ENCODE measurements around the gene ABCA5. TPM values are rescaled to one million over a fixed set of nuclear protein-coding genes. Genes with fewer than 3 reads are reported as not detected.
"Not testable (repeated sequence)": the region's sequence is repeated elsewhere in the genome, so short reads cannot be mapped to it uniquely, and the experiment has no call there.

ABCA5 gene
- total RNA-seq, 2 donors from 2014 or later: 29.1 to 53.1 TPM

DNA sequence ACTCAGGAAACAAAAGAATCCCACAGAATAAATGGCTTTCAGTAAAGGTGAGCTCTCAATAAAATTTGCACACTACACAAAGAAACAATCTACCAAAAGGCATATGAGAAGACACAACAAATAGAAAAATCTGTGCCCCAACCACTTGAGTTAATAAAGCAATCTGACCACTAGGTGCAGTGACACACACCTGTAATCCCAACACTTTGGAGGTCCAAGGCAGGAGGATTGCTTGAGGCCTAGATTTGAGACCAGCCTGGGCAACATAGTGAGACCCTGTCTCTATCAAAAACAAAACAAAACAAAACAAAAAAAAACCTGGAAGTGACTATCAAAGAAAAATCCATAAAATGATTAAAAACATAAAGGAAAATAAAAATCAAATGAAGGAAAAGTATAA lies 9.6 kb upstream of the ABCA5 start:
- Mint-ChIP-seq H3K27ac (no peak overlapping the region), H3K36me3 (no peaks in the 10 kb centered on the region), H3K9me3 (no peaks in the 10 kb centered on the region)
- DNase-seq (ENCODE audit: low spot score in 2 of 2) (no peak), ATAC-seq (no peak)

DNA sequence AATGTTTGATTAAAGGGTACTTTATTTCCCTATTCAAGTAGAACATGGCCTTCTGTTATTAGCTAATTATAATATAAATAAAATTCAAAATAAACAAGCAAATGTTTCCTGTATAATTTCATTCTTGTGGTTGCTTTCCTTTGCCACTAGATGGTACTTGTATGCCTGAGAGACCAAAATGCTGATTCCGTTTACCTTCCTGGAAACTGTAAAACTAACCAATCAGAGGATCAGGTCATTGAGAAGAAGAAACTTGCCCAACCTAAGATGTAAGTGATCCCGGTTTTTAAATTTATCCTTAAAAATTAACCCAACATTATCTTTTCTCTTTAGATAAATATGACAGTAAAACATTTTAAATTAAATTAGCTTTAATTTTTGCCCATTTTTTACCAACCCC lies 8.1 kb upstream of the ABCA5 start:
- H3K9me3 Mint-ChIP-seq: peaks cover 0 to 3% of the 10 kb centered on the region in 2 donors
- peaks cover 0 to 1% of the 10 kb centered on the region in 2 donors for H3K36me3 Mint-ChIP-seq
- DNase-seq (ENCODE audit: low spot score in 2 of 2) (no peak), ATAC-seq (no peak)
- peak overlapping the region in 1 of 2 donors; percentile 9 for H3K27ac Mint-ChIP-seq

DNA sequence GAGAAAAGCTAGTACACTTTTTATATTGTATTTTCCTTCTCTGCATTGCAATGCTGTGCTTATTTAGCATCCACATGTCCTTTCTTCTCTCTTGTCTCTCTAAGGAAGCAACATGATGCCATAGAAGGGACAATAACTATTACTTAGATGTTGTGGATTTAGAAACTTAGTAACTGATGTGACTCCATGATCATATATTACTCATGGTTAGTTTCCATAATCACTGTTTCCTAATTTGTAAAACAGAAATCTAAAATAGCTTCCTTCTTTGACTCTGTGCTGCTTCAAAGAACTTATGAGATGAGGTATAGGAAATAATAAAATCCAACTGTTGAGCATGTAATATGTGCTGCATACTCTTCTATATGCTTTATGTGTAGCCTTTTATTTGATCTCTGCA lies 6.6 kb upstream of the ABCA5 start:
- ATAC-seq (peak in 1 of 2 donors; percentile 59), DNase-seq (ENCODE audit: low spot score in 2 of 2) (no peak)
- no peak overlapping the region for H3K27ac Mint-ChIP-seq
- peaks cover 0 to 7% of the 10 kb centered on the region in 2 donors for H3K9me3 Mint-ChIP-seq
- H3K36me3 Mint-ChIP-seq: peaks cover 0 to 9% of the 10 kb centered on the region in 2 donors

DNA sequence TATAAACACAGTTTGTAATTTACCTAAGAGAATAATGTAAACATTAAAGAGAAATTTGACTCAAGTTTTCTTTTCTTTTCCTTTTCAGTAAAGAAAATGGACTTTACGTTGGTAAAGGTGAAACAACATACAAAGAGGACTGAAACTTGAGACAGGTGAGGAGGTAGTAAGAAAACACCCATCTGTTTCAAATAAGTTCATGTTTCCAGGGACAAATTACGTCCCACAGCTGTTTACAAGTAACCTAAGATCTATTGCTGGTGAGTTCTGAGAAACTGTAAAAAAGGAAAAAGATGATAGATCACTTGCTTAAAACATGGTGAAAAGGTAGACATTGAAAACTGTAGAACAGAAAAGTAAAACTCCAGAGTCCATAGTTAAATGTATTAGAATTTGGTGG lies 4.8 kb upstream of the ABCA5 start:
- DNase-seq (ENCODE audit: low spot score in 2 of 2): no peak
- no peak for ATAC-seq
- Mint-ChIP-seq H3K9me3 (peaks cover 0 to 7% of the 10 kb centered on the region in 2 donors), H3K27ac (no peak overlapping the region), H3K36me3 (peaks cover 0 to 22% of the 10 kb centered on the region in 2 donors)

DNA sequence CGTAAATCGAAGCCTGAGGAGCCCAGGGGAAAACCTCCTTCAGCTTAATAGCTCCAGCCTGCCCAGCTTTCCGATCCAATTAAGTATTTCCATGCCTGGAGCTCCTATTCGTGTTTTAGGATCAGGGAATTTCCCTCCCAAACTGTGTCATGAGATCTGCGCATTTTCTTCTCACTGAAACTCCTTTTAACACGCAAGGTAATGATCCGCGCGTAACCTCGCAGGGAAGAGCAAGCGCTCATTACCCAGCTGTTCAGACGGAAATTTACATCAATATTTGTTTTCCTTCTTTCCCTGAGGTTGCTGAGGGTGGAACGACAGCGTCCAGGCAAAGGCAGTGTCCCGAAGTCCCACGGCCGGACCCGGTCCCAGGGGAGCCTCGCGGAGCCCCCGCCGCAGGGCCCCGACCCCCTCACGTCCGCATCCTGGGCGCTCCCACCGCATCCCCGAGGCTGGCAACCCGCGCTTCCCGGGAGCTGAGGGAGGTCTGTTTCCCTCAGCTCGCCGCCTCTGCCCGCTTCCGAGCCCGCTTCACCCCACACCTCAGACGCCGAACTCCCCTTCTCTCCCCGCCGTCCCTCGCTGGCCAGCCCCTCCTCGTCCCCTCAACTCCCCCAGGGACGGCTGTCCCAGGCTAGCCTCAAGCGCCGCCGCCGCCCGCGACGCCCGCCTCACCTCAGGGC lies 415 bp downstream of the ABCA5 start:
- DNase-seq (ENCODE audit: low spot score in 2 of 2) (no peak), ATAC-seq (peak in 1 of 2 donors; percentile 14)
- Mint-ChIP-seq H3K27ac (peak overlapping the region; percentile 96 to 100), H3K36me3 (peaks cover 8 to 22% of the 10 kb centered on the region in 2 donors), H3K9me3 (peaks cover 0 to 7% of the 10 kb centered on the region in 2 donors)

DNA sequence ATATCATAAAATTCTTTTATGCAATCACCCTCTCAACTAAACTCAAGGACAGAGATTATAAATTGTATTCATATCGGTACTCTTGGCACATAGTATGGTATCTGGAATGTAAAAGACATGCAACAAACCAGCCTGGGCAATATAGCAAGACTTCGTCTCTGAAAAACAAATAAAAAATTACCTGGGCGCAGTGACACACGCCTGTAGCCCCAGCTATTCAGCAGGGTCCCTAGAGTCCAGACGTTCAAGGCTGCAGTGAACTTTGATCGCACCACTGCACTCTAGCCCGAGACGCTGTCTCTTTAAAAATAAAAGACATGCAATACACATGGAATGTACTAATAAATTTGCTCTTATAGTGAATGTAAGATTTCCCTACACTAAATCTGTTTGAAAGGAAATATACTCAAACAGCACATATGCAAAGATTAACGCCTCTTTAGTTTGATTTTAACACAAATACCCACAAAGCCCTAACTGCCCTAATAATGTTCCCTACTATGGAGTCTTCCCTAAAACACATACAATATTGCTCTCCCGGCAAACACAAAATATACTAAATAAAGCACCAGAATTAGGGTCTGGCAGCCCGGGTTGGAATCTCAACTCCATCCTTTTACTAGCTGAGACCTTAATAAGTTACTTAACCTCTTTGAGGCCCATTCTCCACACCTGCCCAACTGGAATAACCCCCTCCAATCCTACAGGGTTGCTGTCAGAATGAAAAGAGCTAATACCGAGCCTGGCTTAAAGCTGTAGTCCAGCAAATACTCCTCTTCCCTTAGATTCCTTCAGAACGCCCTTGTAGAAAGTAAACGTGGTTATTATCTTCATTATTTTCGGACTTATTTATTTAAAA lies 1.2 kb downstream of the ABCA5 start:
- peak overlapping the region; percentile 90 to 100 for H3K27ac Mint-ChIP-seq
- ATAC-seq (no peak), DNase-seq (ENCODE audit: low spot score in 2 of 2) (no peak)
- H3K9me3 Mint-ChIP-seq: peaks cover 0 to 7% of the 10 kb centered on the region in 2 donors
- peaks cover 8 to 27% of the 10 kb centered on the region in 2 donors for H3K36me3 Mint-ChIP-seq

DNA sequence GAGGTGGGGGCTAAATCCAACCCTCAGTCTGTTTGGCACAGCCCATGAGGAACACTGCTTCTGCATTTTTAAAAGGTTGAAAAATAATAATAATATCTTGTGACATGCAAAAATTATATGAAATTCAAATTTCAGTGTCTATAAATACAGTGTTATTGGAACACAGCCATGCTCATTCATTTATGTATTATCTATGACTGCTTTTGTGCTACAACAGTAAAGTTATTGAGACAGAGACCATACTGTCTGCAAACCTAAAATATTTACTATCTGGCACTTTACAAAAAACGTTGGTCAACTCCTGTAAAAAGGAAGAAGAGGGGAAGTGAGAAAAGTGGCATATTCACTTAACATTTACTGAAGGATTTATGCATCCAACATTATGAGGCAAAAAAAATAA lies 3.1 kb downstream of the ABCA5 start:
- H3K27ac Mint-ChIP-seq: no peak overlapping the region
- ATAC-seq: no peak
- no peaks in the 10 kb centered on the region for H3K9me3 Mint-ChIP-seq
- DNase-seq (ENCODE audit: low spot score in 2 of 2): no peak
- peaks cover 8 to 21% of the 10 kb centered on the region in 2 donors for H3K36me3 Mint-ChIP-seq

DNA sequence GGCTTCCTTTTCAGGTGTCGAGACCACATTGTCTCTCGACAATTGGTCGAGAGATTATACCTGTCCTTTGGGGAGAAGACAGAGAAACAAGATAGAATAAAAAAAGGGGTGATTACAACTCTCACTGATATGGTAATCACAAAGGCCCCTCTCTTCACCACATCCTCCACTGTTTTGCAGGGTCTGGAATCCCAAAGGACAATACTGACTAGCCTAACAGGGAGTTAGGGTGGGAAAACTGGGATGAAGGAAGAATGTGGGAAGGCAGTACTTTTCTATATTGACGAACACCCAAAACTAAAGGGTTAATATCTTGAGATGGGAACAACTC lies 6.1 kb downstream of the ABCA5 start:
- peaks cover 2 to 5% of the 10 kb centered on the region in 2 donors for H3K36me3 Mint-ChIP-seq
- DNase-seq (ENCODE audit: low spot score in 2 of 2) (no peak), ATAC-seq (no peak)
- H3K27ac Mint-ChIP-seq: no peak overlapping the region
- H3K9me3 Mint-ChIP-seq: no peaks in the 10 kb centered on the region

DNA sequence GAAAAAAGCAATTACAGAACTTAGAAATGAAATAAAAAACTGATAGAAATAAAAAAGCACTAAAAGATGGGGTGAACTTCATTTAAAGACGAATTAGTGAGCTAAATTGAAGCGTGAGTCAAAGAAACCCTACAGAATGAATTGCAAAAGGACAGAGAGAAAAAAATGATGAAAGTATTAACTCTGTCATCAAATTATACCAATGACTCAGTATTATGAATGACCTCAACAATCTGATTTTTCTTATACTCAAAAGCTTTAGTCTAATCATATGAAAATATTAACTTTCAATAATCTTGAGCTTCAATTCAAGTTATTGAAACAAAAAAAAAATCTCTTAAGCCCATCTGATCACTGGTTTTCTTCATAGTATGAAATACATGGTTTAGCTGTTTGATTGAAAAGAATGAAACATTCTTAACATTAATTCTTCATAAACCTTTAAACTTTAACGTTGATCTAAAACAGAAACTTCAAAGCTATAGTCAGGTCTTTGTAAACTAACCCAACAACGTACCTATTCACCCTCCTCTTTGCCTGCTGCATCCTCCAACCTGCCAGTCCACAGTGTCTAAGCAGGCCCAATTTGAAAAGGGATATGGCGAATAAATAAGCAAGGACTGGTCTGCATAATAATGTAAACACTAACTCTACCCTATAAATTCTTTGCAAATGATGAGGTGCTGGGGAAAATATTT lies 6.6 kb downstream of the ABCA5 start:
- DNase-seq (ENCODE audit: low spot score in 2 of 2): no peak
- H3K27ac Mint-ChIP-seq: no peak overlapping the region
- H3K9me3 Mint-ChIP-seq: no peaks in the 10 kb centered on the region
- H3K36me3 Mint-ChIP-seq: peaks cover 0 to 5% of the 10 kb centered on the region in 2 donors
- no peak for ATAC-seq

DNA sequence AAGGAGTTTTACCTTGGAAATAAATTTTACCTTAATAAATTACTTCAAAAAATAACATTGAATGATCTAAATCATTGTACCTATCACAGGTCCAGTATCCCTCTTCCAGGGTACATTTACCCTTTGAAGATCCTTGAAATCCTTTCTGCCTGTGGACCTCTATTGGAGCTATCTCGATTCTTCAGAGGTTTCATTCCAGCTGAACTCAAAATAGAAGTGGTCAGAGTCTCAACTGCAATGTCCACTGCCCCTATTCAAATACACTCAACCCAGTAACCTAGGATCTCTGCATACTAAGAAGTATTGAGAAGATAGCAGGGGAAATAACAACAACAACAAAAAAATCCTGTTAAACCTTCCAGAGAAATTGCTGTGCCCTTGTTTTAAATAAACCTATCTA lies 9.3 kb downstream of the ABCA5 start:
- DNase-seq (ENCODE audit: low spot score in 2 of 2) (no peak), ATAC-seq (no peak)
- H3K36me3 Mint-ChIP-seq: peaks cover 0 to 5% of the 10 kb centered on the region in 2 donors
- H3K9me3 Mint-ChIP-seq: no peaks in the 10 kb centered on the region
- H3K27ac Mint-ChIP-seq: no peak overlapping the region

DNA sequence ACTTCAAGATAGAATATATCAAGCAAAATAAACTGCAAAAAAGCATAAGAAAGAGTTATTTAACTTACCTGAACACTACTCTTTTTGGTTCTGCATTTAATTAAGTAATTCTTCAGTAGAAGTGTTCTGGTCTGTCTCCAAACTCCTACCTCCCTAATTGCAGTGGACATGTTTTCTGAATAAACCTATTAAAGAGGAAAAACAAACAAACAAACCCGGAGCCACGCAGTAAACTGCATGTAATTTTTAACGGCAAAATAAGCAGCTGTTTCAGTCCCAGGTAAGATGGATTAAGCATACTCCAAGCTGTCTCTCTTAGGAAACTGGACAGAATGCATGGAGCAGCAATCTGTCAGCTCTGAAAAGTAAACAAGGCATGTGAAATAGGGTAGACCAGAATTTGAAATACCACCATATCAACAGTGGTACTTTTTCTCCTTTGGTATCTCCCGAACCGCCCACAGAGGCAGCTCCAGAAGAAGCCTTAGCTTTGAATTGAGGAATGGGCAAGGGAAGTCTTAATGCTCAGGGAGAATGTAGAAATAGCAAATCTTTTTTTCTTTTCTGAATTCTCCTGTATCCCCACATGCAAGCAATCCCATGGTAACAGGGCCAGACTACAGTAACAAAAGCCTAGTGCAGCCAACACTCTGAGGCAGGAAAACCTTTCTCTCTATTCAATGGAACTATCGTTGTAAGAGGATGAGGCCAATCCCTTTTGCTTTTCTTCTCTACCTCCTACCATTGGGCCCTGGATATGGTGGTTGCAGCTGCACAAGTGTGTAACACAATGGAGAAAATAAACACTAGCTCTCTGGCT lies 12.5 kb downstream of the ABCA5 start:
- H3K27ac Mint-ChIP-seq: no peak overlapping the region
- no peaks in the 10 kb centered on the region for H3K9me3 Mint-ChIP-seq
- no peak for DNase-seq (ENCODE audit: low spot score in 2 of 2)
- ATAC-seq: no peak
- peaks cover 0 to 6% of the 10 kb centered on the region in 2 donors for H3K36me3 Mint-ChIP-seq

DNA sequence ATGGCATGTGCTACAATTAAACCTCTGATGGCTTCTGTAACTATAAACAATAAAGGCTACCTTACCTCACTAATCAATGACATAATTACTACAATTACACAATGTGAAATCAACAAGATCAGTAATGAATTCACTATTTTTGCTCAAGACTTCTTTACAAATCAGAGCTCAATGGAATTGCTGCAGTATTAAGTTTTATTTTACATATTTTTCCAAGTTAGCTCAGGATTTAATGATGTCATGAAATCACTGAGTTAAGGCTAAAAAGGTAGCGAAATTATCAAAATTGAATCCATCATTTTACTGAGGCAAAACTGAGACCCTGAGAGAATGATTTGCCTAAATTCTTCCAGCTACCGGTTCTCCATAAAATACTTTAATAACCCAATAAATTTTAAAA lies 21.8 kb downstream of the ABCA5 start:
- Mint-ChIP-seq H3K9me3 (no peaks in the 10 kb centered on the region), H3K36me3 (no peaks in the 10 kb centered on the region), H3K27ac (no peak overlapping the region)
- DNase-seq (ENCODE audit: low spot score in 2 of 2): no peak
- no peak for ATAC-seq

DNA sequence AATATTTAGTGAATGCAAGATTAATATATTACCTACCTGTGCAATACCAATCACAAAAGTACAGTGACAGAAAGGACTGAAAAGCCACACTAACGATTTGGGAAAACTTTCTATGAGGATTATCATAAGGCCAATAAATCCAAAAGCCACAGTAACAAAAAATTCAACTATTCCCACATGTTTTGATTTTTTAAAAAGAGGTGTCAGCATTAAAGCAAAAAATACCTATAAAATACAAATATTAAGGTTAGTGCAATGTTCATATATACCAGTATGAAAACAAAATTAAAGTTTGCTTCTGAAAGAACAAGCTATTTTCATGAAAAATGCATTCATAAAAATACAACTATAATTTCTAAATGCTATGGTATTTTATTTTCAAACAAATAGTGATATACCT lies 24.3 kb downstream of the ABCA5 start:
- Mint-ChIP-seq H3K27ac (no peak overlapping the region), H3K9me3 (no peaks in the 10 kb centered on the region), H3K36me3 (peaks cover 2 to 14% of the 10 kb centered on the region in 2 donors)
- DNase-seq (ENCODE audit: low spot score in 2 of 2) (no peak), ATAC-seq (no peak)

DNA sequence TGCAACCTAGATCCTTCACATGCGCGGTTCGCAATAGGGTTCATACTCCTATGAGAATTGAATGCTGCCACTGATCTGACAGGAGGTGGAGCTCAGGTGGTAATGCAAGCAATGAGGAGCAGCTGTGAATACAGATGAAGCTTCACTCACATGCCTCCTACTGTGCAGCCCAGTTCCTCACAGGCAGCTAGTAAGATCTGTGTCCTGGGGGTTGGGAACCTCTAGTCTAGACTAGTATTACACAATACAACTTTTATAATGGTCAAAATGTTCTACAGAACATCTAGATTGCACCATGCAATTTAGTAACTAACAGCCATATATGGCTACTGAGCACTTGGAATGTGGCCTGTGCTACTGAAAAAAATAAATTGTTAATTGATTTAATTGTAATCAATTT lies 26.7 kb downstream of the ABCA5 start:
- ATAC-seq: no peak
- Mint-ChIP-seq H3K9me3 (no peaks in the 10 kb centered on the region), H3K27ac (no peak overlapping the region), H3K36me3 (peaks cover 10 to 22% of the 10 kb centered on the region in 2 donors)
- no peak for DNase-seq (ENCODE audit: low spot score in 2 of 2)

DNA sequence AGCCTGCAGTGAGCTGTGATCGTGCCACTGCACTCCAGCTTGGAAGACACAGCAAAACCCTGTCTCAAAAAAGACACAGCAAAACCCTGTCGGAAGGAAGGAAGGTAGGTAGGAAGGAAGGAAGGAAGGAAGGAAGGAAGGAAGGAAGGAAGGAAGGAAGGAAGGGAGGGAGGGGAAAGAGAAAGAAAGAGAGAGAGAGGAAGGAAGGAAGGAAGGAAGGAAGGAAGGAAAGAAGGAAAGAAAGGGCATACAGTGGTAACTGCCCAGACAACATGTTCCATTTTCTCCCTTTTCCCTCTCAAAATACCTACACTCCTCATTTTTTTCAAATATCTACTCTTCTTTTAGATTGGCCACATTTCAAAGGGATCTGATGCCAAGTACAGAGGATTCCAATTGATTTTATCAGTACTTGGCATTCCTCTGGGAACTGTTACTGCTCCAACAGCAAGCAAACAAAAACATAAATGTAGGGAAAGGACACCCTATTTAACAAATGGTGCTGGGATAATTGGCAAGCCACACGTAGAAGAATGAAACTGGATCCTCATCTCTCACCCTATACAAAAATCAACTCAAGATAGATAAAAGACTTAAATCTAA lies 28.7 kb downstream of the ABCA5 start:
- Mint-ChIP-seq H3K36me3 (peaks cover 14 to 22% of the 10 kb centered on the region in 2 donors), H3K27ac (peak overlapping the region in 1 of 2 donors; percentile 85)
- ATAC-seq; DNase-seq (ENCODE audit: low spot score in 2 of 2); H3K9me3 Mint-ChIP-seq: not testable (repeated sequence)

DNA sequence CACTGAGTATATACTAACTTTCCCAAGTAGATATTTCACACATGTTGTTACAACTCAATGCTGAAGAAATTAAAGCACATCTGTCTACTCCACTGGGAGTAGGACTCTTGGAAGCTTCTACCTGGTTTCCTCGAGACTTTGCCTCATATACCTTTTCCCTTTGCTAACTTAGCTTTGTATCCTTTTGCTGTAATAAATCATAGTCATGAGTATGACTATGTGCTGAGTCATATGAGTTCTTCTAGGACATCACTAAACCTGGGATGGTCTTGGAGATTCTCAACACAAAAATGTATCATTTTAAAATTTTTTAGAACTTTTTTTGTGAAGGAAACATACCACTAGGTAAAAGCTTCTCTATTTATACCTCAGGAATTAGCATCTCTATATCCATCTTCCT lies 39.8 kb downstream of the ABCA5 start:
- H3K27ac Mint-ChIP-seq: no peak overlapping the region
- peaks cover 15% of the 10 kb centered on the region in 2 donors for H3K36me3 Mint-ChIP-seq
- H3K9me3 Mint-ChIP-seq: no peaks in the 10 kb centered on the region
- ATAC-seq: no peak
- no peak for DNase-seq (ENCODE audit: low spot score in 2 of 2)

Data from activated naive CD4-positive, alpha-beta T cell treated with anti-CD3 and anti-CD28 coated beads, Interleukin-2, amount 50 U/mL, for 72 hours (primary cell).